ENCODE results near the gene C19orf73. TPM values are rescaled to one million over a fixed set of nuclear protein-coding genes. Genes with fewer than 3 reads are reported as not detected.

Gene C19orf73
- total and polyA plus RNA-seq, 9 of the 15 experiments (the other 6 are each of a cell fraction or from before 2014, with no cell fraction given): 0.08 to 7.4 (median 1.4) TPM

- Histone ChIP-seq H3K36me3 (ENCODE audit: control insufficient read depth, insufficient read depth, low read length) (no peaks in the 10 kb centered on the region), H3K9me3 (replicated peaks; ENCODE audit: control insufficient read depth, insufficient read depth, low read depth, low read length) (no peaks in the 10 kb centered on the region), H3K27me3 (ENCODE audit: control insufficient read depth in 2 of 2, insufficient read depth in 2 of 2, low read length in 2 of 2) (no peaks in the 10 kb centered on the region), H3K27ac (ENCODE audit: extremely low read depth, low read depth, low read length) (peak overlapping the region; percentile 89), H3K9me1 (ENCODE audit: control insufficient read depth, insufficient read depth, low read length) (no peaks in the 10 kb centered on the region), H3K4me1 (replicated peaks in 1 of 2; ENCODE audit: control insufficient read depth in 2 of 2, insufficient read depth in 2 of 2, low read length in 2 of 2) (peaks cover 40 to 79% of the 10 kb centered on the region in 2 experiments), H3K9ac (ENCODE audit: insufficient read depth in 1 of 2, low read depth in 2 of 2, low read length in 2 of 2) (peak overlapping the region; percentile 86 to 98), H3K4me2 (ENCODE audit: insufficient read depth, low read length) (peak overlapping the region; percentile 99), H2AFZ (ENCODE audit: low read depth, low read length) (peak overlapping the region; percentile 87), H4K20me1 (replicated peaks; ENCODE audit: control insufficient read depth, insufficient read depth, low read length) (peaks cover 5% of the 10 kb centered on the region; the same call in 1 of the 2 replicates), H3K4me3 (peak overlapping the region; percentile 54), H3K79me2 (ENCODE audit: control insufficient read depth, insufficient read depth, low read length) (peaks cover 33% of the 10 kb centered on the region; the same call in 2 of the 3 replicates)
- BruUV-seq (replicated peaks): no TSS peak
- ATAC-seq: peak; percentile 63
- FAIRE-seq: peak; percentile 91
- in situ Hi-C loops (cut with MboI): no loop called here
- 1% methylated on average over 47 of the region's 49 CpGs for WGBS (ENCODE audit: insufficient coverage, low coverage, missing lambda C conversion rate)
- ChIA-PET CTCF (ENCODE audit: low intra/inter-chr PET ratio) (interaction anchor here (0.8 kb wide), 1 partner anchor 38 kb away, joined by 3 read pairs; no protein-coding TSS in a partner anchor), POLR2A (interaction anchor here (0.5 to 2.0 kb wide), 15 partner anchors 9 to 400 kb away, joined by 3 to 15 read pairs (median 4); partner anchors contain the start of genes CGB7, LIN7B and TRPM4)
- intact Hi-C loops (cut with micrococcal nuclease): loop anchor here (2.0 kb wide), 1 partner anchor 50 kb away; no protein-coding TSS in a partner anchor
- peak; percentile 92 to 99 (median 94) for DNase-seq (ENCODE audit: extremely low read depth in 1 of 4, low spot score in 3 of 4)
- TF ChIP-seq NBN (IDR thresholded peaks at IDR 0.05; ENCODE audit: low read depth) (0 out of 2 replicates have a peak, but pooled peaks have one; percentile 18), E2F5 (CRISPR knock-in tag; IDR thresholded peaks at IDR 0.05) (no peak), POLR3G (IDR thresholded peaks at IDR 0.05; ENCODE audit: extremely low read depth, insufficient read length, insufficient replicate concordance) (no peak), ZBTB26 (CRISPR knock-in tag; IDR thresholded peaks at IDR 0.05) (no peak), DACH1 (IDR thresholded peaks at IDR 0.05; ENCODE audit: partially characterized antibody) (peak; percentile 22), MTA3 (IDR thresholded peaks at IDR 0.05; ENCODE audit: borderline replicate concordance) (0 out of 2 replicates have a peak, but pooled peaks have one; percentile 67), RERE (CRISPR knock-in tag; IDR thresholded peaks at IDR 0.05; ENCODE audit: borderline replicate concordance) (no peak), ZNF507 (tag; conservative IDR thresholded peaks at IDR 0.05) (no peak), SOX6 (IDR thresholded peaks at IDR 0.05) (no peak; the same call in 1 of the 2 replicates), SMARCE1 (IDR thresholded peaks at IDR 0.05) (no peak), L3MBTL2 (IDR thresholded peaks at IDR 0.05) (peak; percentile 20; the same call in 1 of the 2 replicates), SRSF7 (optimal IDR thresholded peaks at IDR 0.05; ENCODE audit: low read depth, low read length) (no peak), CHD1 (IDR thresholded peaks at IDR 0.05; ENCODE audit: low read length) (no peak), ZNF134 (CRISPR knock-in tag; conservative IDR thresholded peaks at IDR 0.05) (no peak)
These were observed 30.1 kb upstream of the C19orf73 start for GRCh38 chr19:49148784-49149651.

All from K562 (cell line).